ENCODE results near the gene KRT24. TPM values are rescaled to one million over a fixed set of nuclear protein-coding genes. Genes with fewer than 3 reads are reported as not detected.

Gene KRT24
- total RNA-seq, 4 donors from 2014 or later = 0.17 to 0.52 (median 0.42) TPM; not detected in 1

DNA sequence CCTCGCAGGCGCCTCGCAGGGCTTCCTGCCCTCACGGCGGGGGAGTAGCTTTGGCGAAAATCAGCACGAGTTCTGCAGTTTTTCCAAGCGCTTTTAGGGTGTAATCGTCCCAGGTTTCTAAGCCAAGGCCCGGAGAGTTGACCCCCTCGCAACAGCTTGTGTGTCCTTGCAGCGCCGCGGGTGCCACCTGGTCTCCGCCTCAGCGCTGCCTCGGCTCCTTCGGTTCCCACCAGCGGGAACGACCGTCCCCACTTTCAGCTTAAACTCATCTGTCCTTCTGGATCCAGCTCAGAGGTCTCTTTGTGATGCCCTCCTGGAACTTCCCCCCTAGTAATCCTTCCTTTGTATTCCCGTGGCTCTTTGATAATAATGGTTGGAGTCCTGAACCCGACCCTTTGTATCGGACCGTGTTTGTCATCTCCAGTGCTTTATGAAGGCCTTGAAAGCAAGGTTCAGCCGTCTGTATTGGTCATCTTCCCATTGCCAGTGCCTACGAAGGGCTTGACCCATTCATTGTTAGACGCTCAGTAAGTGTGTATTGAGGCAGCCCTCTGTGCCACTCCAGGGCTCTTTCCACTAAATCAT, 55.1 kb downstream of the KRT24 start:
- TF ChIP-seq POLR2A (IDR thresholded peaks at IDR 0.05; ENCODE audit: low read depth) (no peak), POLR2AphosphoS5 (IDR thresholded peaks at IDR 0.05) (no peak), EP300 (IDR thresholded peaks at IDR 0.05) (no peak)
- TF ChIP-seq, protein P1, sequence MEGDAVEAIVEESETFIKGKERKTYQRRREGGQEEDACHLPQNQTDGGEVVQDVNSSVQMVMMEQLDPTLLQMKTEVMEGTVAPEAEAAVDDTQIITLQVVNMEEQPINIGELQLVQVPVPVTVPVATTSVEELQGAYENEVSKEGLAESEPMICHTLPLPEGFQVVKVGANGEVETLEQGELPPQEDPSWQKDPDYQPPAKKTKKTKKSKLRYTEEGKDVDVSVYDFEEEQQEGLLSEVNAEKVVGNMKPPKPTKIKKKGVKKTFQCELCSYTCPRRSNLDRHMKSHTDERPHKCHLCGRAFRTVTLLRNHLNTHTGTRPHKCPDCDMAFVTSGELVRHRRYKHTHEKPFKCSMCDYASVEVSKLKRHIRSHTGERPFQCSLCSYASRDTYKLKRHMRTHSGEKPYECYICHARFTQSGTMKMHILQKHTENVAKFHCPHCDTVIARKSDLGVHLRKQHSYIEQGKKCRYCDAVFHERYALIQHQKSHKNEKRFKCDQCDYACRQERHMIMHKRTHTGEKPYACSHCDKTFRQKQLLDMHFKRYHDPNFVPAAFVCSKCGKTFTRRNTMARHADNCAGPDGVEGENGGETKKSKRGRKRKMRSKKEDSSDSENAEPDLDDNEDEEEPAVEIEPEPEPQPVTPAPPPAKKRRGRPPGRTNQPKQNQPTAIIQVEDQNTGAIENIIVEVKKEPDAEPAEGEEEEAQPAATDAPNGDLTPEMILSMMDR (IDR thresholded peaks at IDR 0.05) = no peak
- peak overlapping the region; percentile 95 to 98 (median 96) for H3K27ac ChIP-seq (replicated peaks in 1 of 4)
- WGBS = 7% methylated on average over 28 of the region's 28 CpGs
- no peaks in the 10 kb centered on the region for H3K27me3 ChIP-seq
- intact Hi-C loops (cut with DNase I) = no loop called here
- peaks cover 23 to 53% (median 50%) of the 10 kb centered on the region in 4 donors for H3K4me1 ChIP-seq
- peak overlapping the region; percentile 73 to 91 (median 80) for H3K4me3 ChIP-seq
- H3K36me3 ChIP-seq = peaks cover 0 to 18% (median 11%) of the 10 kb centered on the region in 4 donors
- DNase-seq (ENCODE audit: extremely low spot score) = no peak
- no peaks in the 10 kb centered on the region for H3K9me3 ChIP-seq

Other genes starting within 250 kb of the KRT24 start
- gene TNS4, start 202.1 kb downstream of the KRT24 start, total RNA-seq = not detected
- under 1 TPM in 1 of 4 donors, not detected in 3; 0.33 TPM for gene CCR7, start 138.3 kb downstream of the KRT24 start, total RNA-seq
- gene SMARCE1, start 55.9 kb downstream of the KRT24 start, total RNA-seq = 100 to 1,000 TPM in 2 of 4 donors, 10 to 100 TPM in 2; 86.8 to 112 (median 102) TPM
- 1 to 10 TPM in 3 of 4 donors, under 1 TPM in 1; 0.97 to 3.0 (median 2.7) TPM for gene KRT222, start 38.6 kb downstream of the KRT24 start, total RNA-seq
- not detected for gene KRT25, start 51.6 kb upstream of the KRT24 start, total RNA-seq
- gene KRT26, start 68.4 kb upstream of the KRT24 start, total RNA-seq = not detected
- gene KRT27, start 78.8 kb upstream of the KRT24 start, total RNA-seq = not detected
- not detected for gene KRT28, start 96.2 kb upstream of the KRT24 start, total RNA-seq
- 10 to 100 TPM in 3 of 4 donors, 1 to 10 TPM in 1; 9.9 to 15.7 (median 10.7) TPM for gene KRT10, start 118.9 kb upstream of the KRT24 start, total RNA-seq
- not detected for gene KRT12, start 163.5 kb upstream of the KRT24 start, total RNA-seq
- under 1 TPM in 1 of 4 donors, not detected in 3; 0.52 TPM for gene KRT20, start 181.5 kb upstream of the KRT24 start, total RNA-seq
- gene KRT23, start 233.9 kb upstream of the KRT24 start, total RNA-seq = under 1 TPM in 1 of 4 donors, not detected in 3; 0.50 TPM

Data from esophagus muscularis mucosa (tissue), 4 donors.